HG02798 (cell line): ENCODE results near the gene IFT172.
"Not testable (repeated sequence)": the region's sequence is repeated elsewhere in the genome, so short reads cannot be mapped to it uniquely, and the experiment has no call there.

Source experiments
- ATAC-seq: cut with Tn5 transposase; IDR thresholded peaks from one replicate; pipeline ENCODE4 v1.9.1; 2021; ENCODE audit warnings: mild to moderate bottlenecking; ENCODE audit not compliant: unreplicated experiment, poor library complexity

The IFT172 gene, protein sequence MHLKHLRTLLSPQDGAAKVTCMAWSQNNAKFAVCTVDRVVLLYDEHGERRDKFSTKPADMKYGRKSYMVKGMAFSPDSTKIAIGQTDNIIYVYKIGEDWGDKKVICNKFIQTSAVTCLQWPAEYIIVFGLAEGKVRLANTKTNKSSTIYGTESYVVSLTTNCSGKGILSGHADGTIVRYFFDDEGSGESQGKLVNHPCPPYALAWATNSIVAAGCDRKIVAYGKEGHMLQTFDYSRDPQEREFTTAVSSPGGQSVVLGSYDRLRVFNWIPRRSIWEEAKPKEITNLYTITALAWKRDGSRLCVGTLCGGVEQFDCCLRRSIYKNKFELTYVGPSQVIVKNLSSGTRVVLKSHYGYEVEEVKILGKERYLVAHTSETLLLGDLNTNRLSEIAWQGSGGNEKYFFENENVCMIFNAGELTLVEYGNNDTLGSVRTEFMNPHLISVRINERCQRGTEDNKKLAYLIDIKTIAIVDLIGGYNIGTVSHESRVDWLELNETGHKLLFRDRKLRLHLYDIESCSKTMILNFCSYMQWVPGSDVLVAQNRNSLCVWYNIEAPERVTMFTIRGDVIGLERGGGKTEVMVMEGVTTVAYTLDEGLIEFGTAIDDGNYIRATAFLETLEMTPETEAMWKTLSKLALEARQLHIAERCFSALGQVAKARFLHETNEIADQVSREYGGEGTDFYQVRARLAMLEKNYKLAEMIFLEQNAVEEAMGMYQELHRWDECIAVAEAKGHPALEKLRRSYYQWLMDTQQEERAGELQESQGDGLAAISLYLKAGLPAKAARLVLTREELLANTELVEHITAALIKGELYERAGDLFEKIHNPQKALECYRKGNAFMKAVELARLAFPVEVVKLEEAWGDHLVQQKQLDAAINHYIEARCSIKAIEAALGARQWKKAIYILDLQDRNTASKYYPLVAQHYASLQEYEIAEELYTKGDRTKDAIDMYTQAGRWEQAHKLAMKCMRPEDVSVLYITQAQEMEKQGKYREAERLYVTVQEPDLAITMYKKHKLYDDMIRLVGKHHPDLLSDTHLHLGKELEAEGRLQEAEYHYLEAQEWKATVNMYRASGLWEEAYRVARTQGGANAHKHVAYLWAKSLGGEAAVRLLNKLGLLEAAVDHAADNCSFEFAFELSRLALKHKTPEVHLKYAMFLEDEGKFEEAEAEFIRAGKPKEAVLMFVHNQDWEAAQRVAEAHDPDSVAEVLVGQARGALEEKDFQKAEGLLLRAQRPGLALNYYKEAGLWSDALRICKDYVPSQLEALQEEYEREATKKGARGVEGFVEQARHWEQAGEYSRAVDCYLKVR (N-terminal part only)

DNA sequence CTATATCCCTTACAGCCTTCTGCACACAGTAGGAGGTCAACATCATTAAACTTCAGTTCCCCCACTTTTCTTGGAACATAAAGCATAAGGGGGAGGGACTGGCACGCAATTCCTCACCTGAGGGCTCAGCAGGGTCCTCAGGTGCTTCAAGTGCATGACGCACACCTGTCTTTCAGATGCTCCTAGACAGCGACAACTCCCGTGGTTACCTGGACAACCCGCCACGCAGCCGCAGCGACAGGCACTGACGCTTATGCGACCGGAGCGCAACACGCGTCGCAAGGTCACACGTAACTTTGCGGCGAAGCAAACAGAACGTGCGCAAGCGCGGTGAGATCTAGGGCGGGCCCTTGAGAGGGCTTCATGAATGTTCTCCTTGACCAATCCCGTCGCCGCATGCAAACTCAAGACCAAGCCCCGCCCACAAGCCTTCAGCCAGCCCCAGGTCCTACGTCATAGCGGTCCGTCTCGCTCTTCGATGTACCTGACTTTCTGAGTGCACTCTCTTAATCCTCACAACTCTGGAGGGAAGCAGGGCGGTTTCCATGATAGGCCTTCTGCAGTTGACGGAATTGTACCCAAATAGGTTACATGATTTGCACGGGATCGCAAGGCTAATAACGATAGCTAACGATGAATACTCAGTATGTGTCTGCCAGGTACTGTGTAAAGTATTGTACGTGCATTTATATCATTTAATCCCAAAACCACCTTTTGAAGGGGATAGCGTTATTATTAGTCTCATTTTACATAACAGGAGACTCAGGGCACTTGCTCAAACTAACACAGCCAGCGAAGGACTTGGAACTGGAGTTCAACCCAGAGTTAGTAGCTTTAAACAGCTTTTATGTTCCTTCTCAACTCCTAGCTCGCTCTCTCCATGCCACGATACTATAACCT, at the start of gene IFT172:
Gene IFT172, minus strand, starts transcription at position 246 of the 900 bp plus-strand sequence. Its CDS starts 90 bp downstream, at position 156.
- peak; percentile 96 for ATAC-seq

DNA sequence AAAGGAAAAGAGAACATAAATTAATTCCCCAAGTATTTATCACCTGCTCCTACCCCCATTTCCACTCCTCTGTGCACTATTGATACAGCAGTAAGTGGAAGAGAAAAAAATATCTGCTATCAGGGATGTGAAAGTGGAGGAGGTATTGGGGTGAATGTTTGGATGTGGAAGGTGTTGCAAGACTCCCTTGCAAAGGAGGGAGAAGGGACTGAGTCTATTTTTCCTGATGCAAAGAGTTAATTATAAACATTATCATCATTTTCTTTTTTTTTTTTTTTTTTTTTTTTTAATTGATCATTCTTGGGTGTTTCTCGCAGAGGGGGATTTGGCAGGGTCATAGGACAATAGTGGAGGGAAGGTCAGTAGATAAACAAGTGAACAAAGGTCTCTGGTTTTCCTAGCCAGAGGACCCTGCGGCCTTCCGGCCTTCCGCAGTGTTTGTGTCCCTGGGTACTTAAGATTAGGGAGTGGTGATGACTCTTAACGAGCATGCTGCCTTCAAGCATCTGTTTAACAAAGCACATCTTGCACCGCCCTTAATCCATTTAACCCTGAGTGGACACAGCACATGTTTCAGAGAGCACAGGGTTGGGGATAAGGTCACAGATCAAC, 49.4 kb upstream of the IFT172 start:
- ATAC-seq, result not testable (repeated sequence)

DNA sequence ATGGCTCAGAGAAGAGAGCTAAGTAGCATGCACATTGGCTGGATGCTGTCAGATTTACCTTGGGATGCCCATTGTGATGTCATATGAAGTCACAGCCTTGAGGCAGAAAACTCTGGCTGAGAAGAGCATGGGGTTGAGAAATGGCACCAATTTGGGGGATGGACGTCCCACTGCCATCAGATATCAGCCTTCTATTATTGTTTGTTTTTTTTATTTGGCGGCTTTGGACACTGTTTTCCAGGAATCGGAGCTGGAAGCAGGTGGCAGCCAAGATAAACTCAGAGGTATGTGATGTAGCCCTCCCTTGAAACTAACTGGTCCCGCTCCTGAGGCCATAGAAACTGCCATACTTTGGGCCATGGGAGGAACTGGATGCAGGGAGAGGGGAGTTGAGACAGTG, 47.7 kb upstream of the IFT172 start:
- no peak for ATAC-seq

DNA sequence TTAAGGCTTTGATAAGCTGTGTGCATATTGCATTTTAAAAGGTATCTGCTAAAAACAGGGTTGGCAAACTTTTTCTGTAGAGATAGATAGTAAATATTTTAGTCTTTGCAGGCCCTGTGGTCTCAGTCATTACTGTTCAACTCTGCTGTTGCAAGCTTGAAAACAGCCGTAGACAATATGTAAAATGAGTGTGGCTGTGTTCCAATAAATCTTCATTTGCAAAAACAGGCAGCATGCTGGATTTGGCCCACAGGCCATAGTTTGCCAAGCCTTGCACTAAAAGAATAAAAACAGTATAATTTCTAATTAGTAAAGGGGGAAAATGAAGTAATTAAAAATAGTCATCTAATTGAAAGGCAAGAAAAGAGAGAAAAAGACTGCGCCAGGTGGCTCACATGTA, 42.4 kb upstream of the IFT172 start:
- ATAC-seq, result no peak

DNA sequence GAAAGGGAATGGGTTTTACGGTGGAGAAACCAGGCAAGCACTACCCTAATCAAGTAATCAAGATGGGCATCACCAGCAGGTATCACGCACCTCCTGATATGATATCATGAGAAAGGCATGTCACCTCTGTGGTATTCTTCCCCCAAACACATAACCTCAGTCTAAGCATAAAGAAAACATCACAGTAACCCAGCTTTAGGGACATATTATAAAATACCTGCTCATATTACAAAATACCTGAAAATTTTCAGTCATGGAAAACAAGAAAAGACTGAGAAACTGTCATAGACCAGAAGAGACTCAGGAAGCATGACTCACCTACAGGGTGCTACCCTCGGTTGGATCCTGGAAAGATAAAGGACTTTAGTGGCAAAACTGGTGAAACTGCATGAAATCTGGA, 37.6 kb upstream of the IFT172 start:
- no peak for ATAC-seq

DNA sequence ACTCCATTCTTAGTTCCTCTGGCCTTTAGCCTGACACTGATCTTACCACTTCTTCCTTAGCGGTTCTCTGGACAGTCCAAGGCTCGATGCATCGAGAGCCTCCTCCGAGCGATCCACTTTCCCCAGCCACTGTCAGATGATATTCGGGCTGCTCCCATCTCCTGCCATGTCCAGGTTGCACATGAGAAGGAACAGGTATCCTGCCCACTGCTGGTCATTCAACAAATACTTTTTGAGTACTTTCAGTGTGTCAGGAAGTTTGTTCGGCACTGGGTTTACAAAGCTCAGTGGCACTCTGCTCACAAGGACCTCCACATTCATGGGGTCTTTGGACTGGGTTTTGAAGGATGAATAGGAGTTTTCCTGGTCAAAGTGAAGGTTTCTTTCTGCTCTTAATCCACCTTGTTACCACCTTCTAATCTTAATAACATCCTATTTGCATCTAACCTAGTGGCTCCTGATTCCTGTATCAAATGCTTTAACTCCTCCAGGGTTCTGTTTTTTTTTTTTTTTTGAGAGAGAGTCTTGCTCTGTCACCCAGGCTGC, 32.9 kb upstream of the IFT172 start:
- ATAC-seq, result no peak

DNA sequence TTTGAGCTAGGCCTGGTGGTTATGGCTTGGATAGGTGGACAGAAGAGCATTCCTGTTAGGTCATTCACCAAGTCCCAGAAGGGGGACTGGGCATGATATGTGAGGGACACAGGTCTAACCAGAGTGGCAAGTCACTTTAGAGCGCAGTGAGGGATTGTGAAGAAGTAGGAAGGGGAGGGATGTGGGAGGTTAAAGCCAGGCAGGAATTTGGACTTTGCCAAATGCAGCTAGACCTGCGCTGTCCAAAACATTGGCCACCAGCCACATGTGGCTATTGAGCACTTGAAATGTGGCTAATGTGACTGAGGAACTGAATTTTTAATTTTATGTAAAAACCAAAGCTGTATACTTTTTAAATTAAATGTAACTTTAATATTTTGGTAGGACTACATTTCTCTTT, 30.8 kb upstream of the IFT172 start:
- no peak for ATAC-seq

DNA sequence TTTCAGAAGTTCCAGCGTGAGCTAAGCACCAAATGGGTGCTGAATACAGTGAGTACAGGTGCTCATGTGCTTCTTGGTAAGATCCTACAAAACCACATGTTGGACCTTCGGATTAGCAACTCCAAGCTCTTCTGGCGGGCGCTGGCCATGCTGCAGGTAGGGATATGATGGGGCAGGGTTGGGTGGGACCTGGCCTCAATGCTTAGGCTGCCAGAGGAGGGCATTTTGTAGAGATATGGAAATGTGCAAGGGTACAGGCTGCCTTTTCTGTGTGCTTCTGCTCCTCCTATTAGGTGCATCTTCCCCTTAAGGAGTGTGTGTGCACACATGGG, 29.2 kb upstream of the IFT172 start:
- no peak for ATAC-seq

DNA sequence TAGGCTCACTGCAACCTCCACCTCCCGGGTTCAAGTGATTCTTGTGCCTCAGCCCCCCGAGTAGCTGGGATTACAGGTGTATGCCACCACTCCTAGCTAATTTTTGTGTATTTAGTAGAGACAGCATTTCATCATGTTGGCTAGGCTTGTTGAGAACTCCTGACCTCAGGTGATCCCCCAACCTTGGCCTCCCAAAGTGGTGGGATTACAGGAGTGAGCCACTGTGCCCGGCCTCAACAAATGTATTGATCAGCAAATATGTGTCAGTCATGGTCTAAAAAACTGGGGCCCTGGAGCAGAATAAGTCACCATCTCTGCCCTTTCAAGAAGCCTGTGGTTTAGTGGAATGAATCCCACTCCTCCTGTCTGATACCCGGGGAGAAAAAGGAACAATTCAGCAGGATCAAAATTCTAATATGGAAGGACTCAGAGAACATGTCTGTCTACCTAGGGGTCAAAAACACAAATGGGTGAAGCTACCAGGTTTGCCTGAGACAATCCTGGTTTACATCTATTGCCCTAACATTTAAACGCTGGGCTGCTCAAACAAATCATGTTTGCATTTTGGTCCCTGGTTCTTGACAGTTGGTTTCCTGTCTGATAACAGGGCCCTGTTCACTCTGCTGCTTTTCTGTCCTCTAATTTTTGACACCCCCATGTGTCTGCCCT, 28.7 kb upstream of the IFT172 start:
- ATAC-seq, result no peak

DNA sequence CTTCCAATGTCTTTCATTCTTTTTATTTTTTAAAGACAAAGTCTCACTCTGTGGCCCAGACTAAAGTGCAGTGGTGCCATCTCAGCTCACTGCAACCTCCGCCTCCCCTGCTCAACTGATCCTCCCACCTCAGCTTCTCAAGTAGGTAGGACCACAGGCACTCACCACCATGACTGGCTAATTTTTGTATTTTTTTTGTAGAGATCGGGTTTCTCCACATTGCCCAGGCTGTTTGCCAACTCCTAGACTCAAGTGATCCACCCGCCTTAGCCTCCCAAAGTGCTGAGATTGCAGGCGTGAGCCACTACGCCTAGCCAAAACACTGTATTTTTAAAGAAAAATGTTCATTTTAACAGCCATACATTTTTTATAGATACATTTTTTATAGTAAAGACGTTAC, 19.8 kb upstream of the IFT172 start:
- ATAC-seq, result no peak

DNA sequence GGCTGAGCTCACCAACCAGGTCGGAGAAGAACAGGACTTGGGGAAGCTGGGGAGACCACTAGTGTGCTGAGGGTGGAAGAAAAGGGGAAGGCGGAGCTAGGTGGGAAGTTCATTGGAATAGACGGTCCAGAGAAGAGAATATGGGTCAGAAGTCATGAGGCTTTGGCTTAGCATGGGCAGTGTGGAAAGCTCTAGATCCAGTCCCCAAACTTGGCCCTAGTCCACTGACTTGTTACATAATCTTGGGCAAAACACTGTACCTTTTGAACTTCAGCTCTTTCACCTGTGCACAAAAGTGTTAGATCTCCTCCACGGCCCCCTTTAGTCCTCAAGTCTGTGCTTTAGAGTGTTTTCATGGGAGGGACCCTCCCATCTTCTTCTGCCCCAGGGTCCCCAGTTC, 17.8 kb upstream of the IFT172 start:
- ATAC-seq, result no peak

DNA sequence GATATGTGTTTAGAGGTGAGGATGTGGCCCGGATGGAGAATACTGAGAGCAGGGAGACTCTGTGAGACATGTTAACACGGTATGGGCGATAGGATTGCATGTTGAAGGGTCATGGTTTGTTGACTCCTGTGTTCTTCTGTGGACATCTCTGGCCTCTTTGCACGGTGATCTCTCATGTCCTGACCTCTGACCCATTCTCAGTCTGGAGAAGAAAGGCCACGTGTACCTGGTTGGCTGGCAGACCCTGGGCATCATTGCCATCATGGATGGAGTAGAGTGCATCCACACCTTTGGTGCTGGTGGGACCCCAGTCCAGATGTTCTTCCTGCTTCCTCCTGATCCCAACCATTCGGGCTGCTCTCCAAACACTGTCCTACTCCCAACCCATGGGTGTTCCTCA, 17.0 kb upstream of the IFT172 start:
- ATAC-seq, result no peak

DNA sequence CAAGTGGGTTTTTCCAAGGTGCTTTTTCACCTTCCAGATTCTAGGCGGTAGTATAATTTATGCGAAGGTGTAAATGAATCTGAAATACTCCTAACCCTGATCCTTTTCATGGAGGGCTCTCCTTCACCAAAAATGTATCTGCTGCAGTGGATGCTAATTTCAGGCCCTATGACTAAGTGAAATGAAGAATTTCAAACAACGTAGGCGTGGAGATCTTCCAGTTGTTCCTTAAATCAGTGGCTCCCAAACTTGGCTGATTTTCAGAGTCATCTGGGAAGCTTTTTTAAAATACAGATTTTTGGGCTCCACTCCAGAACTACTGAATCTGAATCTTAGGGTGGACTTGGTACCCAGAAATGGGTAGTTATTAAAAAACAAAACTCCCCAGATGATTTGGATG, 12.6 kb upstream of the IFT172 start:
- ATAC-seq, result no peak

DNA sequence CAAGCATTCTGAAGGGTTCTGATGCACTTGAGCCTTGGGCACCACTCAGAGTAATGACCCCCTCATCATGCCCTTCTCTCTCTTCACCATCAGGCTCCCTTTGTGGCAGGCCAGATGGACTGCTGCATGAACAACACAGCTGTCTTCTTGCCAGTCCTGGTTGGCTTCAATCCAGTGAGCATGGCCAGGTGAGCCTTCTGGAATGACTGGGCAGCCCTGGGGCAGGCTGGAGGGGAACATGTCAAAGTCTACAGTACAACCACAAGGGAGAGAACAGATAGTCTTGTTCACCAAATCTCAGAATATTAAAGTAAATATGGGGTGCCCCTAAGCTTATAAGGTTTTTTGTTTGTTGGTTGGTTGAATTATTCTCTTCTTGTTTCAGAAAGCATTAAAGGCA, 11.5 kb upstream of the IFT172 start:
- ATAC-seq, result no peak

DNA sequence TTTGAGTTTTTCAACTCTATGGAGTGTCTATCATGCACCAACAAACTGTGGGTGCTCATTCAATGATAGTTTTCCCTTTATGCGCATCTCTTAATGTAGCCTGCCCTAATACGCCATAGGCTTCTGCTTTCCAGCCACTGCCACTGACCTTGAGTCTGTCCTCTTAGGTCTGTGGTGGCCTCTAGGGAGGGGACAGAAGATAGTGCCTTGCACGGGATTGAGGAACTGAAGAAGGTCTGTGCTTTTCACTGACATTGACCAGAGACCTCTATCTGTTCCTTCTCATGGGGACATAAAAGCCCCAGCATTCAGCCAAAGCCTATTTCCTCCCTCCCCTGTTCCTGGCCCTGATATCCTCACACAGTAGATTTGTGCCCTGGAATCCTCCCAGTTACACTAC, 9.4 kb upstream of the IFT172 start:
- no peak for ATAC-seq

DNA sequence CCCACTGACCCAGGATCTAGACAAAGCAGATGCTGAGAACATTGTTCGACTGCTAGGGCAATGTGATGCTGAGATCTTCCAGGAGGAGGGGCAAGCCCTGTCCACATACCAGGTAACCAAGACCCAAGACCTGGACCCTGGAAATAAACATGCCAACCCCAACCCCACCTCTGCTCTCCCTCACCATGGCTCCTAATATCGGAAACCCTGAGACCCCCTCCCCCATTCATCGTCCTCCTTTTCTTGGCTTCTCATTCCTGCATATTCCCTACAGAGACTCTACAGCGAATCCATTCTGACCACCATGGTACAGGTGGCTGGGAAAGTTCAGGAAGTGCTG, 7.7 kb upstream of the IFT172 start:
- no peak for ATAC-seq

DNA sequence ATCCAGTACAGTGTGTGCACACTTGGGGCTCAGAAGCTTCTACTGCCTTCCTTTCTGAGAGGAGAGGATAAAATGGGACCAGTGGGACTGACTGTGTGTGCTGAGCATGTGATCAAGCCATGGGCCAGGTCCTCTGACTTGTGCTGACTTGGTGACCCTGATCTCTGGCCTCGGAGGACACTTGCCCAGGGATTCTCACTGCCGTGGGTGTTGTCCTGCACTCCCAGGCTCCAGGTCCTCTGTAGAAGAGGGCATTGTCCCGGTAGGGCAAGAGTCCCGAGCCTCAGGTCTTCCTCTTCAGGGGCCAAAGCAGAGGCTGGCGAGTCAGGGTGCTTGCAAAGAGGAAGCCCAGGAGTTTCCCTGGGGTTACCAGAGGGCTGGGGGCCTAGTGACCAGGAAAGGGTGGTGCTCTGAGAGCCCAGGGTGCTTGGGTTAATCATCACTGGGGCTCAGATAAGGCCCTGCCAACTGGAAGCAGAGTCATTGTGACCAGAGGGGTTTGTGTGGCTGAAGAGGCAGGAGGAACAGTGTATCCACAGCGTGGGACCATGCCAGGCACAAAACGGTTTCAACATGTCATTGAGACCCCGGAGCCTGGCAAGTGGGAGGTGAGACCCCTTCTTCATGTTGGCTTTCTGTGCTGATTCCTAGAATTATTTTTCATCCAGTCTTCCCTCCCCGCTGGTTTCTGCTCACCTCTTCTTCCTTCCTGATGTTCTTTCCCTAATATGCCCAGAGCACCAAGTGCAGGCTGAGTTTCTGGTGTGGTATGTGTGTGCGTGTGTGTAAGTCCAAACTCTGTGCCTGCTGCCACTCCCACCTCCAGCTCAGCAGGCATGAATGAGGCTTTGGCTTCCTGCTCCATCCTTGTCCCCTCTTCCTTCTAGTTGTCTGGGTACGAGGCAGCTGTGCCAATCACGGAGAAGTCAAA, 7.1 kb upstream of the IFT172 start, which contains the start of gene GCKR:
Gene GCKR, plus strand, starts transcription at position 483 of the 931 bp plus-strand sequence. Its CDS starts 66 bp downstream, at position 549.
- ATAC-seq, result no peak
